WTC11 (cell line): ENCODE results near the gene BACE1-AS. TPM values are rescaled to one million over a fixed set of nuclear protein-coding genes. Genes with fewer than 3 reads are reported as not detected.
A peak's percentile ranks its signal among the peaks of the same experiment; 100 is the strongest.

ENCODE experiments used
- ATAC-seq: fragments of 200-7000 bp; cut with Tn5 transposase; 2 replicates; pipeline ENCODE4 v1.10.0; 2021; ENCODE audit warnings: mild to moderate bottlenecking, moderate library complexity
- CTCF ChIA-PET: fragments of 300-600 bp; sonication (Branson Sonifier 250); formaldehyde crosslinking; loops from one replicate; lab custom pipeline; 2021; ENCODE audit warnings: antibody characterized with exemption; lab: Charles Lee
- POLR2A ChIA-PET: fragments of 350-600 bp; sonication (Branson Sonifier 250); formaldehyde crosslinking; loops from one replicate; lab custom pipeline; 2021; ENCODE audit warnings: antibody characterized with exemption; lab: Charles Lee
- DNase-seq: peaks from one replicate; pipeline ENCODE4 v3.0.0; 2021; ENCODE audit warnings: low spot score
- H3K27ac Mint-ChIP-seq: 2 replicates; pipeline ENCODE4 v1.8.0; 2021; ENCODE audit warnings: mixed read lengths
- H3K27me3 Mint-ChIP-seq: 2 replicates; pipeline ENCODE4 v1.8.0; 2021; ENCODE audit warnings: low read depth, mild to moderate bottlenecking, moderate library complexity, mixed read lengths
- H3K36me3 Mint-ChIP-seq: 2 replicates; pipeline ENCODE4 v1.8.0; 2021; ENCODE audit warnings: mixed read lengths
- H3K4me1 Mint-ChIP-seq: 2 replicates; pipeline ENCODE4 v1.8.0; 2022; ENCODE audit warnings: mixed read lengths
- H3K4me3 Mint-ChIP-seq: 2 replicates; pipeline ENCODE4 v1.8.0; 2021; ENCODE audit warnings: mild to moderate bottlenecking, moderate library complexity, mixed read lengths
- H3K9me3 Mint-ChIP-seq: 2 replicates; pipeline ENCODE4 v1.8.0; 2021; ENCODE audit warnings: mixed read lengths
- AFF4 ChIP-seq: sonication (generic); formaldehyde crosslinking; IDR thresholded peaks from 2 replicates; pipeline ENCODE4 v1.8.1; 2023; ENCODE audit warnings: mild to moderate bottlenecking, missing genetic modification reagents, borderline replicate concordance
- ATF2 ChIP-seq: sonication (generic); formaldehyde crosslinking; IDR thresholded peaks from 2 replicates; pipeline ENCODE4 v1.8.1; 2022; ENCODE audit warnings: low read depth, missing genetic modification reagents, borderline replicate concordance
- ATF3 ChIP-seq: sonication (generic); formaldehyde crosslinking; conservative IDR thresholded peaks from 2 replicates; pipeline ENCODE4 v1.8.1; 2022; ENCODE audit warnings: mild to moderate bottlenecking, missing genetic modification reagents
- CREB1 ChIP-seq: sonication (generic); formaldehyde crosslinking; IDR thresholded peaks from 2 replicates; pipeline ENCODE4 v1.8.0; 2023; ENCODE audit warnings: mild to moderate bottlenecking, missing genetic modification reagents
- E2F1 ChIP-seq: sonication (generic); formaldehyde crosslinking; IDR thresholded peaks from 2 replicates; pipeline ENCODE4 v1.8.0; 2022; ENCODE audit warnings: mild to moderate bottlenecking, missing genetic modification reagents
- E2F4 ChIP-seq: sonication (generic); formaldehyde crosslinking; IDR thresholded peaks from 2 replicates; pipeline ENCODE4 v1.8.1; 2022; ENCODE audit warnings: low read depth, mild to moderate bottlenecking, moderate library complexity, missing genetic modification reagents, borderline replicate concordance
- EMX1 ChIP-seq: fragments of 250-450 bp; sonication (Bioruptor Pico); IDR thresholded peaks from 2 replicates; pipeline ENCODE4 v1.8.0; 2021; ENCODE audit warnings: mild to moderate bottlenecking
- ESRRA ChIP-seq: sonication (generic); formaldehyde crosslinking; IDR thresholded peaks from 2 replicates; pipeline ENCODE4 v1.8.1; 2022; ENCODE audit warnings: mild to moderate bottlenecking, missing genetic modification reagents, borderline replicate concordance
- ETV6 ChIP-seq: sonication (generic); formaldehyde crosslinking; IDR thresholded peaks from 2 replicates; pipeline ENCODE4 v1.8.1; 2022; ENCODE audit warnings: mild to moderate bottlenecking, missing genetic modification reagents
- FOXK1 ChIP-seq: sonication (generic); formaldehyde crosslinking; IDR thresholded peaks from 2 replicates; pipeline ENCODE4 v1.8.0; 2022; ENCODE audit warnings: mild to moderate bottlenecking, moderate library complexity, missing genetic modification reagents
- GRHL2 ChIP-seq: fragments of 250-450 bp; sonication (Bioruptor Pico); IDR thresholded peaks from 2 replicates; pipeline ENCODE4 v1.8.0; 2022; ENCODE audit warnings: mild to moderate bottlenecking, moderate library complexity; ENCODE audit not compliant: insufficient replicate concordance, severe bottlenecking
- HMGA2 ChIP-seq: fragments of 250-450 bp; sonication (Bioruptor Pico); IDR thresholded peaks from 2 replicates; pipeline ENCODE4 v1.4.0; 2021; ENCODE audit warnings: mild to moderate bottlenecking, moderate library complexity
- IRF1 ChIP-seq: sonication (generic); formaldehyde crosslinking; IDR thresholded peaks from 2 replicates; pipeline ENCODE4 v1.8.0; 2023; ENCODE audit warnings: missing genetic modification reagents
- NR3C1 ChIP-seq: sonication (generic); formaldehyde crosslinking; conservative IDR thresholded peaks from 2 replicates; pipeline ENCODE4 v1.8.1; 2023; ENCODE audit warnings: low read depth, mild to moderate bottlenecking, missing genetic modification reagents
- SMAD3 ChIP-seq: sonication (generic); formaldehyde crosslinking; IDR thresholded peaks from 2 replicates; pipeline ENCODE4 v1.8.0; 2022; ENCODE audit warnings: missing genetic modification reagents, mild to moderate bottlenecking, borderline replicate concordance
- ZNF138 ChIP-seq: sonication (generic); formaldehyde crosslinking; conservative IDR thresholded peaks from 2 replicates; pipeline ENCODE4 v1.8.1; 2022; ENCODE audit warnings: mild to moderate bottlenecking, moderate library complexity, missing genetic modification reagents
- ZNF317 ChIP-seq: sonication (generic); formaldehyde crosslinking; IDR thresholded peaks from 2 replicates; pipeline ENCODE4 v1.8.1; 2023; ENCODE audit warnings: low read depth, mild to moderate bottlenecking, moderate library complexity, missing genetic modification reagents, borderline replicate concordance
- ZNF396 ChIP-seq: fragments of 250-450 bp; sonication (Bioruptor Pico); IDR thresholded peaks from 2 replicates; pipeline ENCODE4 v1.8.0; 2021; ENCODE audit warnings: mild to moderate bottlenecking, moderate library complexity, borderline replicate concordance
- ZNF416 ChIP-seq: fragments of 250-450 bp; sonication (Bioruptor Pico); IDR thresholded peaks from 2 replicates; pipeline ENCODE4 v1.9.0; 2021; ENCODE audit warnings: mild to moderate bottlenecking, inconsistent platforms
- total RNA-seq: library from RNA; stranded (reverse); gene quantifications from 3 replicates; pipeline ENCODE4 v1.2.3, GENCODE V29; 2021

Gene BACE1-AS
- total RNA-seq, 1 experiment from 2014 or later: 13.8 TPM

GRCh38 chr11:117287668-117288067, 3.5 kb upstream of the BACE1-AS start (continued):
- no peak for TF ChIP-seq ZNF138 (CRISPR knock-in tag)
- TF ChIP-seq CREB1 (CRISPR knock-in tag): no peak

GRCh38 chr11:117289795-117290194, 1.4 kb upstream of the BACE1-AS start:
- Mint-ChIP-seq H3K36me3 (peaks cover 37% of the 10 kb centered on the region), H3K27me3 (no peaks in the 10 kb centered on the region), H3K27ac (no peak overlapping the region), H3K4me3 (no peak overlapping the region), H3K4me1 (no peaks in the 10 kb centered on the region; the same call in 1 of the 2 replicates), H3K9me3 (no peaks in the 10 kb centered on the region)
- CTCF ChIA-PET: no interaction called here
- ATAC-seq (no peak), DNase-seq (no peak)
- POLR2A ChIA-PET: no interaction called here
- no peak for TF ChIP-seq ZNF317 (CRISPR knock-in tag)
- no peak for TF ChIP-seq ETV6 (CRISPR knock-in tag)
- no peak for TF ChIP-seq GRHL2
- TF ChIP-seq HMGA2 (CRISPR knock-in tag): no peak
- TF ChIP-seq FOXK1: no peak

- Mint-ChIP-seq H3K4me1 (no peaks in the 10 kb centered on the region; the same call in 1 of the 2 replicates), H3K27ac (peak overlapping the region; percentile 12), H3K9me3 (no peaks in the 10 kb centered on the region), H3K4me3 (no peak overlapping the region), H3K36me3 (peaks cover 21% of the 10 kb centered on the region), H3K27me3 (no peaks in the 10 kb centered on the region)
- DNase-seq (no peak), ATAC-seq (no peak)
- POLR2A ChIA-PET: no interaction called here
- TF ChIP-seq ZNF396 (CRISPR knock-in tag) (no peak), AFF4 (no peak), ATF3 (CRISPR knock-in tag) (no peak), ZNF317 (CRISPR knock-in tag) (no peak), FOXK1 (no peak), ATF2 (CRISPR knock-in tag) (no peak), IRF1 (CRISPR knock-in tag) (no peak)
- CTCF ChIA-PET: no interaction called here
Measured at GRCh38 chr11:117292616-117293015, 1.5 kb downstream of the BACE1-AS start.

GRCh38 chr11:117295438-117296137, 4.4 kb downstream of the BACE1-AS start:
- Mint-ChIP-seq H3K27ac (no peak overlapping the region), H3K27me3 (no peaks in the 10 kb centered on the region), H3K36me3 (peaks cover 9% of the 10 kb centered on the region), H3K9me3 (no peaks in the 10 kb centered on the region), H3K4me1 (peaks cover 15% of the 10 kb centered on the region), H3K4me3 (no peak overlapping the region)
- ATAC-seq (no peak), DNase-seq (no peak)
- ChIA-PET POLR2A (interaction anchor here (0.6 kb wide), 1 partner anchor 324 kb away, joined by 6 read pairs; no protein-coding TSS in a partner anchor), CTCF (no interaction called here)
- no peak for TF ChIP-seq ESRRA (CRISPR knock-in tag)
- TF ChIP-seq E2F4 (CRISPR knock-in tag): no peak
- TF ChIP-seq EMX1 (CRISPR knock-in tag): no peak
- no peak for TF ChIP-seq SMAD3 (CRISPR knock-in tag)
- TF ChIP-seq ZNF416 (CRISPR knock-in tag): no peak
- no peak for TF ChIP-seq NR3C1 (CRISPR knock-in tag)
- TF ChIP-seq E2F1 (CRISPR knock-in tag): no peak
